ENCODE results near the gene SLC39A10. TPM values are rescaled to one million over a fixed set of nuclear protein-coding genes. Genes with fewer than 3 reads are reported as not detected.

The SLC39A10 gene
- total and polyA plus RNA-seq, 7 donors, result 0.60 to 15.4 (median 9.6) TPM

- Histone ChIP-seq H3K27me3 (no peaks in the 10 kb centered on the region), H3K27ac (no peak overlapping the region), H3K4me1 (peaks cover 0 to 9% (median 3%) of the 10 kb centered on the region in 4 donors), H3K4me3 (no peak overlapping the region), H3K36me3 (peaks cover 0 to 8% (median 0%) of the 10 kb centered on the region in 4 donors), H3K9me3 (no peaks in the 10 kb centered on the region)
- 89 to 95% methylated on average over 5 of the region's 5 CpGs for WGBS, 2 donors
- TF ChIP-seq POLR2AphosphoS5 (IDR thresholded peaks at IDR 0.05), result no peak
- no peak for TF ChIP-seq EP300 (IDR thresholded peaks at IDR 0.05)
- intact Hi-C loops (cut with DNase I), result no loop called here
- no peak for DNase-seq
Measured at GRCh38 chr2:195706161-195706900, 49.3 kb downstream of the SLC39A10 start.

GRCh38 chr2:195709901-195710806, 53.1 kb downstream of the SLC39A10 start:
- H3K4me1 ChIP-seq, result peaks cover 0 to 9% (median 3%) of the 10 kb centered on the region in 4 donors
- no peaks in the 10 kb centered on the region for H3K27me3 ChIP-seq
- DNase-seq, result no peak
- peaks cover 0 to 24% (median 5%) of the 10 kb centered on the region in 4 donors for H3K36me3 ChIP-seq
- no peak overlapping the region for H3K27ac ChIP-seq
- H3K4me3 ChIP-seq, result no peak overlapping the region
- WGBS, 2 donors, result 86 to 89% methylated on average over 2 of the region's 2 CpGs
- intact Hi-C loops (cut with DNase I), result no loop called here
- TF ChIP-seq POLR2A (IDR thresholded peaks at IDR 0.05) (no peak), EP300 (IDR thresholded peaks at IDR 0.05) (no peak), CTCF (IDR thresholded peaks at IDR 0.05) (no peak), POLR2AphosphoS5 (IDR thresholded peaks at IDR 0.05) (no peak)
- H3K9me3 ChIP-seq, result no peaks in the 10 kb centered on the region

GRCh38 chr2:195711478-195711877, 54.5 kb downstream of the SLC39A10 start:
- H3K27me3 ChIP-seq, result no peaks in the 10 kb centered on the region
- H3K27ac ChIP-seq, result no peak overlapping the region
- H3K4me1 ChIP-seq, result peaks cover 0 to 9% (median 3%) of the 10 kb centered on the region in 4 donors
- intact Hi-C loops (cut with DNase I), result no loop called here
- no peak overlapping the region for H3K4me3 ChIP-seq
- H3K9me3 ChIP-seq, result no peaks in the 10 kb centered on the region
- TF ChIP-seq POLR2A (IDR thresholded peaks at IDR 0.05), result no peak
- H3K36me3 ChIP-seq, result peaks cover 0 to 34% (median 5%) of the 10 kb centered on the region in 4 donors
- DNase-seq, result no peak

- WGBS, 2 donors, result 98% methylated on average over 4 of the region's 4 CpGs
- no peaks in the 10 kb centered on the region for H3K27me3 ChIP-seq
- no peak overlapping the region for H3K27ac ChIP-seq
- no peak for DNase-seq
- peaks cover 0 to 48% (median 9%) of the 10 kb centered on the region in 4 donors for H3K36me3 ChIP-seq
- H3K4me3 ChIP-seq, result no peak overlapping the region
- H3K9me3 ChIP-seq, result no peaks in the 10 kb centered on the region
- TF ChIP-seq POLR2A (IDR thresholded peaks at IDR 0.05), result no peak
- TF ChIP-seq EP300 (IDR thresholded peaks at IDR 0.05), result no peak
- no peak for TF ChIP-seq POLR2AphosphoS5 (IDR thresholded peaks at IDR 0.05)
- no peak for TF ChIP-seq CTCF (IDR thresholded peaks at IDR 0.05)
- intact Hi-C loops (cut with DNase I), result no loop called here
- no peaks in the 10 kb centered on the region for H3K4me1 ChIP-seq
Measured at GRCh38 chr2:195716466-195716865, 59.4 kb downstream of the SLC39A10 start.

GRCh38 chr2:195721042-195721441, 64.0 kb downstream of the SLC39A10 start:
- H3K27ac ChIP-seq, result no peak overlapping the region
- no peaks in the 10 kb centered on the region for H3K4me1 ChIP-seq
- H3K36me3 ChIP-seq, result peaks cover 0 to 35% (median 4%) of the 10 kb centered on the region in 4 donors
- no peaks in the 10 kb centered on the region for H3K27me3 ChIP-seq
- H3K9me3 ChIP-seq, result no peaks in the 10 kb centered on the region
- intact Hi-C loops (cut with DNase I), result no loop called here
- DNase-seq, result no peak
- H3K4me3 ChIP-seq, result no peak overlapping the region
- TF ChIP-seq POLR2AphosphoS5 (IDR thresholded peaks at IDR 0.05) (no peak), EP300 (IDR thresholded peaks at IDR 0.05) (no peak), CTCF (IDR thresholded peaks at IDR 0.05) (no peak), POLR2A (IDR thresholded peaks at IDR 0.05) (no peak)
- 87 to 91% methylated on average over 2 of the region's 2 CpGs for whole genome bisulfite sequencing, 2 donors

Measured in sigmoid colon (tissue), 7 donors.